Progenitor cell of endocrine pancreas (in vitro differentiated cells): ENCODE measurements around the gene PRDM8. TPM values are rescaled to one million over a fixed set of nuclear protein-coding genes. Genes with fewer than 3 reads are reported as not detected.

Experiments
- DNase-seq: peaks from one replicate; pipeline ENCODE4 v3.0.0; 2021; ENCODE audit warnings: low spot score; ENCODE audit not compliant: unreplicated experiment
- H3K27ac Mint-ChIP-seq: 2 replicates; pipeline ENCODE4 v1.8.0; 2021; ENCODE audit warnings: mild to moderate bottlenecking, moderate library complexity, mixed read lengths
- H3K27me3 Mint-ChIP-seq: 2 replicates; pipeline ENCODE4 v1.8.0; 2021; ENCODE audit warnings: mixed read lengths
- H3K36me3 Mint-ChIP-seq: 2 replicates; pipeline ENCODE4 v1.8.0; 2022; ENCODE audit warnings: mixed read lengths; ENCODE audit not compliant: insufficient read depth
- H3K4me1 Mint-ChIP-seq: 2 replicates; pipeline ENCODE4 v1.8.0; 2021; ENCODE audit warnings: low read depth, mixed read lengths
- H3K4me3 Mint-ChIP-seq: 2 replicates; pipeline ENCODE4 v1.8.0; 2021; ENCODE audit warnings: low read depth, mild to moderate bottlenecking, moderate library complexity, mixed read lengths
- H3K9me3 Mint-ChIP-seq: 2 replicates; pipeline ENCODE4 v1.8.0; 2021; ENCODE audit warnings: low read depth, mixed read lengths
- CTCF ChIP-seq: fragments of 200-600 bp; sonication (generic); IDR thresholded peaks from one replicate; pipeline ENCODE4 v1.5.0; 2021; ENCODE audit warnings: antibody characterized with exemption, mild to moderate bottlenecking; ENCODE audit not compliant: unreplicated experiment
- long read RNA-seq: library from polyadenylated mRNA; unstranded; transcript quantifications from one replicate; pipeline ENCODE4 v2.0.0, GENCODE V29; 2020
- total RNA-seq: library from RNA; stranded (reverse); gene quantifications from 2 replicates; pipeline ENCODE4 v1.2.1, GENCODE V29; 2021

Gene PRDM8
- 0.31 and 0.38 TPM in 2 replicates for total RNA-seq
- long read RNA-seq: 0 reads

- H3K27me3 Mint-ChIP-seq: peaks cover 97% of the 10 kb centered on the region
- no peak for TF ChIP-seq CTCF
- peak within 1 kb of the TSS; percentile 37 for H3K27ac Mint-ChIP-seq
- peaks cover 6% of the 10 kb centered on the region for H3K4me1 Mint-ChIP-seq
- no peak for DNase-seq
- no peaks in the 10 kb centered on the region for H3K36me3 Mint-ChIP-seq
- no peak within 1 kb of the TSS for H3K4me3 Mint-ChIP-seq
- H3K9me3 Mint-ChIP-seq: no peaks in the 10 kb centered on the region
These were observed at the start of gene PRDM8 for GRCh38 chr4:80196922-80197573. TSS of gene PRDM8 (plus strand) at chr4:80197503. CDS start at chr4:80200081, 2,578 bp downstream.

GRCh38 chr4:80150387-80151180 is 46.7 kb upstream of the PRDM8 start:
- Mint-ChIP-seq H3K27me3 (peaks cover 7% of the 10 kb centered on the region), H3K27ac (no peak overlapping the region), H3K4me3 (no peak overlapping the region), H3K9me3 (no peaks in the 10 kb centered on the region), H3K4me1 (no peaks in the 10 kb centered on the region), H3K36me3 (no peaks in the 10 kb centered on the region)
- DNase-seq: no peak
- TF ChIP-seq CTCF: no peak

- H3K9me3 Mint-ChIP-seq: no peaks in the 10 kb centered on the region
- H3K4me3 Mint-ChIP-seq: no peak overlapping the region
- DNase-seq: no peak
- peaks cover 7% of the 10 kb centered on the region for H3K27me3 Mint-ChIP-seq
- H3K27ac Mint-ChIP-seq: no peak overlapping the region
- no peaks in the 10 kb centered on the region for H3K36me3 Mint-ChIP-seq
- TF ChIP-seq CTCF: no peak
- no peaks in the 10 kb centered on the region for H3K4me1 Mint-ChIP-seq
These were observed 45.3 kb upstream of the PRDM8 start for GRCh38 chr4:80151981-80152380.

- DNase-seq: no peak
- no peak overlapping the region for H3K4me3 Mint-ChIP-seq
- H3K36me3 Mint-ChIP-seq: no peaks in the 10 kb centered on the region
- no peaks in the 10 kb centered on the region for H3K4me1 Mint-ChIP-seq
- TF ChIP-seq CTCF: no peak
- H3K27ac Mint-ChIP-seq: no peak overlapping the region
- peaks cover 9% of the 10 kb centered on the region for H3K27me3 Mint-ChIP-seq
- H3K9me3 Mint-ChIP-seq: peaks cover 3% of the 10 kb centered on the region
These were observed 43.3 kb upstream of the PRDM8 start for GRCh38 chr4:80153874-80154544.

GRCh38 chr4:80154545-80154933 is 42.8 kb upstream of the PRDM8 start:
- no peak for TF ChIP-seq CTCF
- Mint-ChIP-seq H3K36me3 (no peaks in the 10 kb centered on the region), H3K27ac (no peak overlapping the region), H3K4me1 (no peaks in the 10 kb centered on the region), H3K9me3 (peaks cover 3% of the 10 kb centered on the region), H3K27me3 (peaks cover 9% of the 10 kb centered on the region), H3K4me3 (no peak overlapping the region)
- no peak for DNase-seq
